GM18498 (cell line): ENCODE results near the gene ZNF776.
"Not testable (repeated sequence)": the region's sequence is repeated elsewhere in the genome, so short reads cannot be mapped to it uniquely, and the experiment has no call there.

ENCODE experiments used
- ATAC-seq: cut with Tn5 transposase; IDR thresholded peaks from one replicate; pipeline ENCODE4 v1.9.1; 2021; ENCODE audit warnings: mild to moderate bottlenecking, moderate library complexity; ENCODE audit not compliant: unreplicated experiment

Gene ZNF776

GRCh38 chr19:57746580-57747471, at the start of gene ZNF776:
ZNF776 (plus strand) TSS chr19:57746815; CDS start chr19:57747059, 244 bp downstream.
- ATAC-seq, result peak; percentile 97

GRCh38 chr19:57701625-57702024, 45.0 kb upstream of the ZNF776 start:
- ATAC-seq, result no peak

- no peak for ATAC-seq
These were observed 40.3 kb upstream of the ZNF776 start for GRCh38 chr19:57706346-57706745.

- ATAC-seq, result no peak
These were observed 37.8 kb upstream of the ZNF776 start, which contains the start of gene ZNF154 for GRCh38 chr19:57708641-57709361. ZNF154 (minus strand) TSS chr19:57709204; CDS start chr19:57708971, 233 bp downstream.

GRCh38 chr19:57709616-57710015, 37.0 kb upstream of the ZNF776 start:
- ATAC-seq, result no peak

GRCh38 chr19:57712222-57712621, 34.4 kb upstream of the ZNF776 start:
- ATAC-seq, result no peak

GRCh38 chr19:57719424-57719823, 27.2 kb upstream of the ZNF776 start:
- ATAC-seq, result no peak

GRCh38 chr19:57719901-57720519, 26.6 kb upstream of the ZNF776 start:
- no peak for ATAC-seq

- ATAC-seq, result no peak
These were observed 25.7 kb upstream of the ZNF776 start for GRCh38 chr19:57720878-57721277.

- ATAC-seq, result not testable (repeated sequence)
These were observed 8.3 kb upstream of the ZNF776 start for GRCh38 chr19:57738320-57738719.

- ATAC-seq, result not testable (repeated sequence)
These were observed 7.8 kb upstream of the ZNF776 start for GRCh38 chr19:57738770-57739169.

- ATAC-seq, result no peak
These were observed 825 bp downstream of the ZNF776 start for GRCh38 chr19:57747472-57747807.

GRCh38 chr19:57748029-57748428, 1.4 kb downstream of the ZNF776 start:
- no peak for ATAC-seq

- ATAC-seq, result no peak
These were observed 7.6 kb downstream of the ZNF776 start for GRCh38 chr19:57754091-57754673.

GRCh38 chr19:57755031-57755430, 8.4 kb downstream of the ZNF776 start:
- ATAC-seq, result no peak

GRCh38 chr19:57757941-57758340, 11.3 kb downstream of the ZNF776 start:
- no peak for ATAC-seq

- no peak for ATAC-seq
These were observed 12.5 kb downstream of the ZNF776 start for GRCh38 chr19:57759096-57759495.

- ATAC-seq, result peak; percentile 96
These were observed 22.9 kb downstream of the ZNF776 start, which contains the start of gene ZNF586 for GRCh38 chr19:57769345-57770131. ZNF586 (plus strand) TSS chr19:57769676; CDS start chr19:57769843, 167 bp downstream.

- no peak for ATAC-seq
These were observed 24.8 kb downstream of the ZNF776 start for GRCh38 chr19:57771417-57771816.

GRCh38 chr19:57773488-57773887, 26.9 kb downstream of the ZNF776 start:
- ATAC-seq, result no peak
